Measurements from ENCODE around the gene ZNF19.

The ZNF19 gene

DNA sequence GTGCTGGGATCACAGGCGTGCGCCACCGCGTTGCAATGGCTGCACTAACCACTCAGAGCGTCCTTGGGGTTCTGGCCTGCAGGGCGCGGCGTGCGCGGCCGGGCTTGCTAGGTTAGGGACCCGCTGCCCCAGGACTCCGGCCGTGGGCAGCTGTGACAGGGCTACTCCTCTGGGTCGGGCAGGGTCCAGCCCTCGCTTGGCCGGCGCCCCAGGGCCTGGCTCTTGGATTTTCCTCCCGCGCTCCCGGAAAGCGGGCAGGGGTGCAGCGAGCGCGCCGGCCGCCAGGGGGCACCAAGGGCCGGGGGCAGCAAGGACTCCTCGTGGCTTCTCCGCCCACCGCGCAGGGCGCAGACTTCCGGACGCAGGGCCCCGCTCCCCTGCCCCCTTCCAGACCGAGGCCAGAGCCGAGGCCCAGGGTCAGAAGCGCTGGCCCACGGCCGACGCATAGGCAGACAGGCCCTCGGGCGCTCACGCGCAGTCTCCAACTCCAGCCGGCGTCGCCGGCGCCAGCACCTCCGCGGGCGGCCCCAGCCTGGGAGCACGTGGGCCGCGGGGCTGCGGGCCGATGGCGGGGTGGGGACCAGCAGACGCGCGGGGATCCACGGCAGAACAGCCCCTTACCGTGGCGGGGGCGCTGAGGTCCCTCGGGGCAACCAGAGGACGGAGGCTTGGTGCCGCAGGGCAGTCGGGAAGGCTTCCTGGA, 47.6 kb downstream of the ZNF19 start:
- DNase-seq (ENCODE audit: low spot score): peak; percentile 85

DNA sequence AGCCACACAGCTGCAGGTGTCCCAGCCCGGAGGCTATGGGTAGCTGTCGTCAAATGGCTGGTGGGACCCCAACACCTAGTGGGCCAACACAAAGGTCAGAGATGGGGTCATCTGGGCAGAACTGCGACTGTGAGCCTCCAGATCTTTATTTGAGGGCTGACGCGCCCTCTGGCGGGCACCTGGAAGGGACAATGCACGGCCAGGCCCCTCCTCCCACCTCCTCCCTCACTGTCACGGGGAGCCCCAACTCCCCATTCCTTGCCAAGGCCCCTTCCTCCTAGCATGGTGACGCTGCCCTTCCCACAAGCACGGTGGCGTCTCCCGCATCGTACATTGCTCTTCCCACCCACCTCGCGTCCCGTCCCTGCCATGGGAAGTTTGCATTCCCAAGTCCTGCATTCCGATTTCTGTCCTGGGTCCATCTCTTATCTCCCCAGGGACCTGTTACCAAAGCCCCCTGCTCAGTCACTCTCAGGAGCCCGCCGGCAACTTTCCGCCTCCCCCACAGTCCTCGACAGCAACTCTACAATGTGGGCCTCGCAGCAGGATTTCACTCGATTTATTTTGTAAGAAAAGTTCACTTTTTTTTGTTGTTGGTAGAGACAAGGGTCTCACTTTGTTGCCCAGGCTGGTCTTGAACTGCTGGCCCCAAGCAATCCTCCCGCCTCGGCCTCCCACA, 48.3 kb downstream of the ZNF19 start:
- DNase-seq (ENCODE audit: low spot score): peak; percentile 87

DNA sequence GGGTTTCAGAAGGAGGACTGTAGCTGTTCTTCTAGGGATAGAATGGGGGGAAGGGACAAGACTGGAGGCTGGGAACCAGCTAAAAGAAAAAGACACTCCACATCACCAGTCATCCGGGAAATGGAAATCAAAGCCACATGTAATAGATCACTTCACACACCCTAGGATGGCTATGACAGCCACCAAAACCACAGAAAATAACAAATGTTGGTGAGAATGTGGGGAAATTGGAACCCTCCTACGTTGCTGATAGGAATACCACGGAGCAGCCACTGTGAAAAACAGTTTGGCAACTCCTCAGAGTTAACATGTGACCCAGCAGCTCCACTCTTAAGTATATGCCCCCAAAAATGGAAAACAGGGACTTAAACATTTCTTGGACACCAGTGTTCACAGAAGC, 49.6 kb downstream of the ZNF19 start:
- DNase-seq (ENCODE audit: low spot score): no peak

DNA sequence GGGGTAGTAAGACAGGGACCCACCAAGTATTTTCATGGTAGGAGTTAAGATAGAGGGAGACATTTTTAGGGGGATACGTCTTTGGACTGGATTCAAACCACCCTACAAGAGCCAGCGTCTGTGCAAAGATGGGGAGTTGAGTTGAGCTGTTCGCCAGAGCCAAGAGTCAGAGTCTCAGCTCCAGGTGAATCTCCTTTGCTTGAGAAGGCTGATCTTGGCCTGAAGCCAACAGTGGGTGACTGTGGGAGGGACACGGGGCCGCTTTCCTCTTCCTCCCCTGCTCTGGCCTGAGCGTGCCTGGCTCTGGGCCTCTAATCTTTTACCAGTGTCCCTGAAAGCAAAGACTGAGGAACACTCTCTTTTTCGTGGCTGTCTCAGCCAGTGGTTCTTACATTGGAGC, 52.7 kb downstream of the ZNF19 start:
- DNase-seq (ENCODE audit: low spot score): no peak

DNA sequence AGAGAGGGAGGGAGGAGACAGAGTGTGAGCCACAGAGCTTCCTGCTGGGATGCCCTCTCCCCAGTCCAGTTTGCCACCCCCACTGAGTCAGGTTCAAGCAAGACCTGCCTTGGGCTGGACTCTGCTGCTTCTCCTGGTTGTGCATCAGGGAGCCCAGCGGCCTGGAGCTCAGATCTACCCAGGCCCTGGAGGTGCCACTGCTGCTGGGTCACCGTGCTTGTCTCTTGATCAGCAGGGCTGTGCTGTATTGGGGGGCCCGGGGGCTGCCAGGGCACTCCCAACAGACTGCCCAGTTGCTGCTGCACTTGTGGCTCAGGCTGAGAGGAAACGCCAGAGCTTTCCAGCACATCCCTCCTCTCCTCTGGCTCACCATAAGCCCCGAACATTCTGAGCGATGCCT, 56.2 kb downstream of the ZNF19 start:
- no peak for DNase-seq (ENCODE audit: low spot score)

DNA sequence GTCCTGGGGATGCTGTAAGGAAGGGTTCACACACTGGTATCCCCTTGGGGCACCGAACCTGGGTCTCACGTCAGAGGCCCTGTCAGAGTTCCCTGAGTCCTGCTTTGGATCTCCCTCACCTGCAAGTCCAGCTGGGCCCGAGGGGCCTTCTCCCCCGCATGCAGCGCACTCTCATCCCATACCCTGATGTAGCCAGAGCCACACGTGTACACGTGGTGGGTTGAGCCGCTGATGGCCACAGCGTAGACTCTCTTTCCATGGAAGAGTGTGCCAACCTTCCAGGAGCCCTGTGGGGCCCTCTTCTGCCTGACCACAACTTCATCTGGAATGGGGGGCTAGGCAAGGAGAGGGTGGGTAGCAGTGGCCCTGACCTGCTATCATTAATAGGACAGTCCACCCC, 57.1 kb downstream of the ZNF19 start:
- no peak for DNase-seq (ENCODE audit: low spot score)

DNA sequence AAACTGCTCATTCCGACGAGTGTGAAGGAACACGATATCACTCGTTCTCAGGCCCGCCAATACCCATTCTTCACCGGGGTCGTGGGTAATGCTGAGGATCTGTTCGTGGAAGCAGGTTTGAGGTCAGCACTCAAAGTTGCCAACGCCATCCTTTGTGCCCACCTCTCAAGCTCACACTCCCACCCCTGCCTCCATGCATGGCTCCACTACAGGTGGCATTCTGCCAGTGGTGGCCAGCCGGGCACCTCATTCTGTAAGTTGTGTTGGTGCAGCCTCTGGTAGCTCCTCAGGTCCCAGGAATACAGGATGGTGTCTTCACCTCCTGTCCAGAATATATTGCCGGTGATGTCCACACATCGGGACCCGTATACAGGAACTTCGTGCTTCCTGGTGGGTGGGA, 57.9 kb downstream of the ZNF19 start:
- DNase-seq (ENCODE audit: low spot score): no peak

DNA sequence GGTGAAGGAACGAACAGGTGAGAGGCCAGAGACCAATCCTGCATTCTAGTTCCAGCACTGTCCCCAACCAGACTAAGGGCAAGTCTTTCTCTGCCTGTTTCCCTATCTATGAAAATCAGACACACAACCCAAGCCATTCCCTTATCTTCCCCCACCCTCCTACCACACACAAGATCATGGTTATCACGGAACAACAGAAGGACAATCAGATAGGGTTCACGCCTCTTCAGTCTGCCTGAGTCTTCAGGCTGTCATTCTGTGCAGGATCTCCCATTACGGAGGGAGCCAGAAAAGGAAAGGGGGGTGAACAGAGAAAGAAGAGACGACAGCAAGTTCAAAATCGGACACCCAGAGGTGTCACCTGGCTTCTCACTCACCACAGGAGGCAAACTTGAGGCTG, 58.4 kb downstream of the ZNF19 start:
- DNase-seq (ENCODE audit: low spot score): no peak

DNA sequence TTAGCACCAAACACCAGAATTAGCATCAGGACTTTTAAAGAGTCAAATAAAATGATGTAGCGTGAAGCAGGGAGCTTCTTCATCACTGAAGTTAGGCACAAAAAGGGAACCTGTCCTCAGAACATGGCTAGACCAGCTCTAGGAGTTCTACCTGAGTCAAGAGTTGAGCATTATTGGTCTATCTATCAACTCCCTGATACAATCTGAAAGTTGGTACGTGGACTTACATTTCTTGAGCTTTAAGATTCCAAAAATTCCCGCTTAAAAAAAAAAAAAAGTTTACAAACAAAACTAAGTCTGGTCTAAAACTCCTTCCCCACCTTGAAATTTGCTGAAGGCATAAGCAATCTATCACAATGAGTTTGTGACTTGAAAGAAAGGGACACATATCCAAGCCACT, 59.5 kb downstream of the ZNF19 start:
- no peak for DNase-seq (ENCODE audit: low spot score)

DNA sequence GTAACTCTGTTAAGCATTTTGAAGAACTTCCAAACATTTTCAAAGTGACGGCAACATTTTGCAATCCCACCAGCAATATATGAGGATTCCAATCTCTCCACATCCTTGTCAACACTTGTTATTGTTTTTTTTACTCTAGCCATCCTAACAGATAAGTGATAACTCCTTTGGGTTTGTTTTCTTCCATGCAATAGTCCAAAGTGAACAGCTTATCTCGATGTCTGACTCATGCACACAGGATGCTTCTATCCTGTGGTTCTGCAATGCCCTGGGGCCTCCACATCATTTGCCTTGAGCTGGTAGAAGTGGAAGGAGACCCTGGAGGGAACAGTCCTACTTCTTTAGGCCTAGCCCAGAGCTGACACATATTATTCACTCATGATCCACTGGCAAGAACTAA, 60.2 kb downstream of the ZNF19 start:
- no peak for DNase-seq (ENCODE audit: low spot score)

DNA sequence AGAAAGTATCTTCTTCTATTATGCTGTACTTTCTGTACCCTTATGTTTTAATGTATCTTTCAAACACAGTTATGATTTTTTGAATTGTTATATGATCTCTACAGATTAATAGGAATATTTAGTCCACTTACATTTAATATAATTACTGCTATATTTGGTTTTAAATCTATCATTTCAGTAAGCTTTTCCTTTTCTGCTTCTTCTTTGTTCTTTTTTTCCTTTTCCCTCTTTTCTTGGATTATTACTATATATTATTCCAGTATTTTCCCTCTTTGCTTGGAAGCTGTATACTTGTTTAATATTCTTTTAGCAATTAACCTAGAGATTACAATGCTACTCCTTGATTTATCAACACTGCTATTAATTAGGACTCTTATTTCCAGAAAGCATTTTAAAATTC, 60.7 kb downstream of the ZNF19 start:
- no peak for DNase-seq (ENCODE audit: low spot score)

DNA sequence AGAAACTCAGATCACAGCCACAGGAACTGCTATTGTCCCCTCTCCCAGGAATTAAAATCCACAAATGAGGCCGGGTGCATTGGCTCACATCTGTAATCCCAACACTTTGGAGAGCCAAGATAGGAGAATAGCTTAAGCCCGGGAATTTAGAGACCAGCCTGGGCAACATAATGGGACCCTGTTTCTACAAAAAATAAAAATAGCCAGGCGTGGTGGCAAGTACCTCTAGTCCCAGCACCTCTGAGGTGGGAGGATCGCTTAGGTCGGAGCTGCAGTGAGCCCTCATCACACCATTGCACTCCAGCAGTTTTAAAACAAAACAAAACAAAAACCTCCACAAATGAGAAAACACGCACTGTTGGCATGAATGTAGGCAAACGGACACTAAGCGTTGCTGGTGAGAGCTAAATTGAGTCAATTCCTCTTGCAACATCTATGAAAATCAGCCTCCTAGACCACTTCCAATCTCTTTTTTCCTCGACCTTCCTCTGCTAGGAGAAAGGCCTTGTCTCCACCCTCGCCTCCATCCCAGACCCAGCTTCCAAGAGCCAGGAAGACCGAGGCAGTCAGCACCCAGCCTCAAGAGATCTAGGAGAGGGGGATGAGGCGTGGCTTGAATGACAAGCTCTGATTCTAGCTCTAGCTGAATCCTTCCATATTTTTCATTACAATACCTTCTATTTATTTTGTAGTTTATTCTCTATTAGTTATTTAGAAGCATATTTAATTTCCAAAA, 62.1 kb downstream of the ZNF19 start:
- no peak for DNase-seq (ENCODE audit: low spot score)

DNA sequence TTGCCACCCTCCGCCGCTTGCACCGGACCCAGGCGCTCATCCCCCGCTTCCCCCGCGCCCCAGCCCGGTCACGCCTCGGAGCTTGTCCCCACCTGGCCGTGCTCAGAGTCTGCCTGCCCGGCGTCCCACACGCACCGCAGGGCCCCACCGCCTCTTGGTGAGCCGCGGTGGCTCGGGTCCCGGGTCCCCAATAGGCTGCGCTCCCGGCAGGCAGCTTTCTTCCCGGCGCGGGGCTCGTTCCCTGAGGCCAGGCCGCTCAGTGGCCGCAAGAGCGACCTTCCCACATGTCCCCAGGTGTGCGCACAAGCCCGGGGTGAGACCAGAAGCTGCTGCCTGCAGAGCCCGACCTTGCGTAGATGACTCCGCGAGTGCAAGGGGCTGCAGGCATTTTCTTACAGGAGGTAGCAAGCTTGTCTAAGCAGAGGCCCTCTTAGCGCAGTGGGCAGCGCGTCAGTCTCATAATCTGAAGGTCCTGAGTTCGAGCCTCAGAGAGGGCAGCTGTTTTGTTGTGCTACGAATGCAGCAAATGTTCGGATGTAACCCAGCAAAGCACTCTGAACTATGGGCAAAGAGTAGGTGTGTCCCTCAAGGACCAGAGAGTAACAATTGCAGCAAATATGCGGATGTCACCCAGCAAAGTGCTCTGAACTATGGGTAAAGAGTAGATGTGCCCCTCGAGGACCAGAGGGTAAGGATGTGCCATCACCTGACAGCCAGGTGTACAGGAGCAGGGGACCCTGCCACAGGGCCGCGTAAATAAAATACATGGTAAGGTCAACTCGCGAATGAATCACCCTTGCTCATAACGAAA, 62.9 kb downstream of the ZNF19 start:
- peak; percentile 90 for DNase-seq (ENCODE audit: low spot score)

DNA sequence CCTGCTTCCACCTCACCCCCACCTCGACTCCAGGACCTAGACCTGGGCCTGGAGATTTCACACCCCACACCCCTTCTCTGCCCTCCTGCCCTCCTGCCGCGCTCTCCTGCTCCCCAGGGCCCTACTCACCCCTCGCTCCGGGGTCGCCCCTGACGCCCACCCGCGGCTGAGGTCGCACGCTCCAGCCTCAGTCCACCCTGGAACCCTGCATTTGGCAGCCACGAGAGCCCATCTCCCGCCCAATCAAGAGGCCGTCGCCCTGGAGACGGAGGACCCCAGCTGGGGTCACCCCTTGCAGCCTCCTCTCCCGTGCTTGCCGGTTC, 63.4 kb downstream of the ZNF19 start:
- no peak for DNase-seq (ENCODE audit: low spot score)

DNA sequence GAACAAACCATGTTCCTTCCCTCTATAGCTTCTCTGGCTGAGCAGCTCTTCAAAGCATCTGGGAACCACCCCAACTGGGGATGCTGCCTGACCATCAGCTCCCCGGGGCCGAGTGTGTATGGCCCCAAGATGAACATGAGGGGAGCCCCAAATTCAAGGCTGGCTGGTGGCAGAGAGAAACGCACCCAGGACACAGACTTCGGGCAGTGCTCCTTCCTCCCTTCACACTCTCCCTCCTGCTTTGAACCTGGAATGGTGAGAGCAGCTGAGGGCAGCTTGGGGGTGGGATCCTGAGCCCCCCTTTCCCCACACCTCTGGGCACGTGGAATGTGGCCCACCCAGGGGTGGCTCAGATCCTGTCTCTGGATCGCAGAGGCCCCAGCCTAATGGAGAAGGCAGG, 64.5 kb downstream of the ZNF19 start:
- no peak for DNase-seq (ENCODE audit: low spot score)

DNA sequence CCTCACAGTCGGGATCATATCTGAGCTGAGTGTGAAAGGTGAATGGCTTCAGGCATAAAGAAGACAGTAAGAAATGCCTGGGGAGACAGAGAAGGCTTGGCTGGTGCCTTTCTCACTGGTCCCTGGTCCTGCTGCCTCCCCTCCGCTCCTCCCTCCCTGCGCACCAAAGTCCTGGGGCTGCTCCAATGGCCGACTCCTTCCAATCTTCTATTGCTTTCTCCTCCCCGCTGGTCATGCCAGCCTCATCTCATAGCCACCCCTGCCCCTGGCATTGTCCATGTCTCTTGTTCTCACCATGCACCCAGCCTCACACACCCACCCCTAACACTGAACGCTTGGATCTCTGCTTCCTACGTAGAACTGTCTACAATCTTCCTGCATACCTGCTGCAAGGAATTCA, 65.3 kb downstream of the ZNF19 start:
- DNase-seq (ENCODE audit: low spot score): no peak
